H9 (cell line): ENCODE data around the gene DNAAF2. TPM values are rescaled to one million over a fixed set of nuclear protein-coding genes. Genes with fewer than 3 reads are reported as not detected.

ENCODE experiments used
- DNase-seq: peaks from one replicate; pipeline ENCODE4 v3.0.0-alpha.2; 2017
- H2AFZ ChIP-seq: one replicate; pipeline ENCODE4 v1.6.1; 2013; ENCODE audit warnings: mild to moderate bottlenecking, low read length, control low read depth, moderate library complexity
- H2AK5ac ChIP-seq: 2 replicates; pipeline ENCODE4 v1.6.1; 2013; ENCODE audit warnings: low read length, control low read depth, mixed read lengths; ENCODE audit not compliant: insufficient read length
- H2BK120ac ChIP-seq: one replicate; pipeline ENCODE4 v1.6.1; 2013; ENCODE audit warnings: low read depth, mild to moderate bottlenecking, low read length, control low read depth, inconsistent platforms; ENCODE audit not compliant: poor library complexity, severe bottlenecking
- H2BK12ac ChIP-seq: 2 replicates; pipeline ENCODE4 v1.6.1; 2013; ENCODE audit warnings: low read length, control low read depth, mixed read lengths, low read depth; ENCODE audit not compliant: insufficient read length
- H2BK15ac ChIP-seq: 2 replicates; pipeline ENCODE4 v1.6.1; 2013; ENCODE audit warnings: low read depth, low read length, control low read depth
- H2BK20ac ChIP-seq: one replicate; pipeline ENCODE4 v1.6.1; 2013; ENCODE audit warnings: low read depth, mild to moderate bottlenecking, low read length, control low read depth, inconsistent platforms; ENCODE audit not compliant: poor library complexity, severe bottlenecking
- H2BK5ac ChIP-seq: 2 replicates; pipeline ENCODE4 v1.6.1; 2013; ENCODE audit warnings: low read length, control low read depth, mixed read lengths; ENCODE audit not compliant: insufficient read length
- H3K14ac ChIP-seq: 2 replicates; pipeline ENCODE4 v1.6.1; 2013; ENCODE audit warnings: low read length, control low read depth; ENCODE audit not compliant: insufficient read depth
- H3K18ac ChIP-seq: 2 replicates; pipeline ENCODE4 v1.6.1; 2013; ENCODE audit warnings: low read depth, mild to moderate bottlenecking, mixed read lengths, low read length, control low read depth; ENCODE audit not compliant: insufficient read length
- H3K23ac ChIP-seq: 2 replicates; pipeline ENCODE4 v1.6.1; 2013; ENCODE audit warnings: low read length, control low read depth, mixed read lengths, low read depth; ENCODE audit not compliant: insufficient read length
- H3K23me2 ChIP-seq: 2 replicates; pipeline ENCODE4 v1.6.1; 2013; ENCODE audit warnings: low read depth, mild to moderate bottlenecking, mixed read lengths, low read length, control low read depth; ENCODE audit not compliant: insufficient read length, poor library complexity, severe bottlenecking
- H3K27ac ChIP-seq: 2 replicates; pipeline ENCODE4 v1.5.1; 2013; ENCODE audit warnings: low read length, control low read depth, mixed read lengths, low read depth; ENCODE audit not compliant: insufficient read length
- H3K27me3 ChIP-seq: 2 replicates; pipeline ENCODE4 v1.6.1; 2013; ENCODE audit warnings: low read length, control low read depth, inconsistent platforms; ENCODE audit not compliant: insufficient read depth
- H3K4ac ChIP-seq: 2 replicates; pipeline ENCODE4 v1.6.1; 2013; ENCODE audit warnings: low read depth, mild to moderate bottlenecking, control low read depth, inconsistent platforms, low read length, moderate library complexity
- H3K4me1 ChIP-seq: 2 replicates; pipeline ENCODE4 v1.6.1; 2013; ENCODE audit warnings: low read length, control low read depth, inconsistent platforms; ENCODE audit not compliant: insufficient read depth
- H3K4me2 ChIP-seq: 2 replicates; pipeline ENCODE4 v1.6.1; 2013; ENCODE audit warnings: low read length, control low read depth, mixed read lengths; ENCODE audit not compliant: insufficient read length, insufficient read depth
- H3K56ac ChIP-seq: 2 replicates; pipeline ENCODE4 v1.6.1; 2013; ENCODE audit warnings: low read depth, mild to moderate bottlenecking, mixed read lengths, low read length, control low read depth; ENCODE audit not compliant: insufficient read length
- H3K79me1 ChIP-seq: 2 replicates; pipeline ENCODE4 v1.6.1; 2013; ENCODE audit warnings: low read depth, mild to moderate bottlenecking, moderate library complexity, low read length, control low read depth, inconsistent platforms; ENCODE audit not compliant: insufficient read depth, poor library complexity, severe bottlenecking
- H3K79me2 ChIP-seq: 2 replicates; pipeline ENCODE4 v1.6.1; 2013; ENCODE audit warnings: low read length, control low read depth, inconsistent platforms; ENCODE audit not compliant: insufficient read depth
- H3K9ac ChIP-seq: 2 replicates; pipeline ENCODE4 v1.6.1; 2013; ENCODE audit warnings: low read length, control low read depth, mixed read lengths; ENCODE audit not compliant: insufficient read length; ENCODE audit errors: extremely low read depth
- H3K9me3 ChIP-seq: one replicate; pipeline ENCODE4 v1.6.1; 2013; ENCODE audit warnings: low read depth, low read length, inconsistent platforms; ENCODE audit not compliant: control insufficient read depth
- H3T11ph ChIP-seq: one replicate; pipeline ENCODE4 v1.6.1; 2013; ENCODE audit warnings: mild to moderate bottlenecking, low read length, control low read depth, inconsistent platforms
- H4K20me1 ChIP-seq: one replicate; pipeline ENCODE4 v1.6.1; 2013; ENCODE audit not compliant: control insufficient read depth, insufficient read length, insufficient read depth
- H4K5ac ChIP-seq: 2 replicates; pipeline ENCODE4 v1.6.1; 2013; ENCODE audit warnings: low read depth, mild to moderate bottlenecking, mixed read lengths, low read length, control low read depth; ENCODE audit not compliant: insufficient read length
- H4K8ac ChIP-seq: replicated peaks from 2 replicates; pipeline ENCODE4 v1.6.1; 2013; ENCODE audit warnings: low read length, control low read depth, mixed read lengths, low read depth; ENCODE audit not compliant: insufficient read length
- H4K91ac ChIP-seq: 2 replicates; pipeline ENCODE4 v1.6.1; 2013; ENCODE audit warnings: low read depth, mild to moderate bottlenecking, moderate library complexity, mixed read lengths, low read length, control low read depth; ENCODE audit not compliant: insufficient read length
- H3K27ac Mint-ChIP-seq, 3 experiments: 2 replicates in 2 of 3; 3 replicates in 1 of 3; pipeline ENCODE4 v1.8.0; 2020 to 2021; ENCODE audit warnings: mixed read lengths in 3 of 3, mild to moderate bottlenecking in 1 of 3, moderate library complexity in 1 of 3
- H3K27me3 Mint-ChIP-seq: 2 replicates; pipeline ENCODE4 v1.8.0; 2021; ENCODE audit warnings: low read depth, mild to moderate bottlenecking, moderate library complexity, mixed read lengths
- H3K36me3 Mint-ChIP-seq, 3 experiments: 2 replicates in 2 of 3; 3 replicates in 1 of 3; pipeline ENCODE4 v1.8.0; 2020 to 2021; ENCODE audit warnings: low read depth in 3 of 3, mixed read lengths in 3 of 3; ENCODE audit not compliant: insufficient read depth in 1 of 3
- H3K4me1 Mint-ChIP-seq, 2 experiments: 2 replicates each; pipeline ENCODE4 v1.8.0; 2020; ENCODE audit warnings: mixed read lengths in 2 of 2
- H3K4me3 Mint-ChIP-seq, 2 experiments: 2 replicates in 1 of 2; 3 replicates in 1 of 2; pipeline ENCODE4 v1.8.0; 2020 to 2021; ENCODE audit warnings: mild to moderate bottlenecking in 2 of 2, mixed read lengths in 2 of 2, moderate library complexity in 1 of 2
- H3K9me3 Mint-ChIP-seq, 2 experiments: 2 replicates in 1 of 2; 3 replicates in 1 of 2; pipeline ENCODE4 v1.8.0; 2020; ENCODE audit warnings: mild to moderate bottlenecking in 2 of 2, mixed read lengths in 2 of 2, moderate library complexity in 1 of 2
- CTCF ChIP-seq: fragments of 200-600 bp; sonication (generic); conservative IDR thresholded peaks from 3 replicates; pipeline ENCODE4 v1.8.0; 2021; ENCODE audit warnings: antibody characterized with exemption, mild to moderate bottlenecking
- WGBS: extraction: QIAGEN DNeasy Blood & Tissue Kit; methylation state at CpG from one replicate; pipeline ENCODE4 v1.1.7; 2013; ENCODE audit warnings: missing lambda C conversion rate, low lambda C conversion rate, mixed read lengths; ENCODE audit not compliant: insufficient read length; ENCODE audit errors: extremely low coverage; 5-methylcytosine and 5-hydroxymethylcytosine counted together
- total RNA-seq: library from RNA; stranded (reverse); gene quantifications from 2 replicates; pipeline ENCODE4 v1.2.1, GENCODE V29; 2021

DNAAF2 gene
- total RNA-seq, 1 experiment from 2014 or later: 26.3 TPM

DNA sequence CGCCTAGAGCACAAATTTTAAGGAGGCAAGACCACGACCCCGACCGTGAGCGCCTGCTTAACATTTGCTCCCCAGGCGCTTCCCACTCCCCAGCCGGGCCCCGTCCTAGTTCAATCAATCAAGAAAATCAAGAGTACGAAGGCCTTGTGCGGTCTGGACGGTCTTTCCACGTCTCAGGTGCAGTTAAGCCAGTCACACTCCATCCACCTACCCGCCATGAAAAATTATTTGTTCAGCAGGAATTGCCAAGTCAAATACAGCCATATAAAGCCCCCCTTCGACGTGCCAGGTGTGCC lies 36.9 kb downstream of the DNAAF2 start:
- DNase-seq: no peak
- Histone ChIP-seq H3K23me2 (peaks cover 12% of the 10 kb centered on the region), H3K4ac (no peak overlapping the region), H3K9me3 (no peaks in the 10 kb centered on the region), H4K8ac (no peak overlapping the region), H3K56ac (no peak overlapping the region), H3K79me1 (no peaks in the 10 kb centered on the region), H4K91ac (no peak overlapping the region), H2BK5ac (no peak overlapping the region), H2BK12ac (no peak overlapping the region), H3K23ac (no peak overlapping the region), H3K27me3 (no peaks in the 10 kb centered on the region; the same call in 1 of the 2 replicates), H4K5ac (no peak overlapping the region), H3T11ph (no peak overlapping the region), H3K27ac (peak overlapping the region; percentile 41), H2AFZ (no peak overlapping the region), H2AK5ac (no peak overlapping the region), H3K14ac (no peak overlapping the region), H2BK20ac (no peak overlapping the region), H3K4me2 (peak overlapping the region; percentile 64), H4K20me1 (no peaks in the 10 kb centered on the region), H3K79me2 (no peaks in the 10 kb centered on the region; the same call in 1 of the 2 replicates), H3K4me1 (no peaks in the 10 kb centered on the region), H3K18ac (peak overlapping the region; percentile 94), H2BK15ac (no peak overlapping the region), H2BK120ac (no peak overlapping the region), H3K9ac (peak overlapping the region; percentile 96)
- Mint-ChIP-seq H3K27me3 (peaks cover 4% of the 10 kb centered on the region; the same call in 1 of the 2 replicates), H3K27ac (peak overlapping the region; percentile 95 to 99 (median 96)), H3K36me3 (peaks cover 0 to 13% (median 4%) of the 10 kb centered on the region in 3 experiments; a peak in 5 of 7 replicates), H3K4me1 (peaks cover 9 to 18% of the 10 kb centered on the region in 2 experiments), H3K4me3 (peak overlapping the region; percentile 87 to 97), H3K9me3 (no peaks in the 10 kb centered on the region; a peak in 1 of 5 replicates)
- no CpG with 5 or more reads among the region's 15 CpGs for WGBS
- no peak for TF ChIP-seq CTCF
